ENCODE results near the gene LRRC59. TPM values are rescaled to one million over a fixed set of nuclear protein-coding genes. Genes with fewer than 3 reads are reported as not detected.
A peak's percentile ranks its signal among the peaks of the same experiment; 100 is the strongest.

Gene LRRC59
- total RNA-seq, 4 donors from 2014 or later, result 57.0 to 89.1 (median 73.2) TPM

DNA sequence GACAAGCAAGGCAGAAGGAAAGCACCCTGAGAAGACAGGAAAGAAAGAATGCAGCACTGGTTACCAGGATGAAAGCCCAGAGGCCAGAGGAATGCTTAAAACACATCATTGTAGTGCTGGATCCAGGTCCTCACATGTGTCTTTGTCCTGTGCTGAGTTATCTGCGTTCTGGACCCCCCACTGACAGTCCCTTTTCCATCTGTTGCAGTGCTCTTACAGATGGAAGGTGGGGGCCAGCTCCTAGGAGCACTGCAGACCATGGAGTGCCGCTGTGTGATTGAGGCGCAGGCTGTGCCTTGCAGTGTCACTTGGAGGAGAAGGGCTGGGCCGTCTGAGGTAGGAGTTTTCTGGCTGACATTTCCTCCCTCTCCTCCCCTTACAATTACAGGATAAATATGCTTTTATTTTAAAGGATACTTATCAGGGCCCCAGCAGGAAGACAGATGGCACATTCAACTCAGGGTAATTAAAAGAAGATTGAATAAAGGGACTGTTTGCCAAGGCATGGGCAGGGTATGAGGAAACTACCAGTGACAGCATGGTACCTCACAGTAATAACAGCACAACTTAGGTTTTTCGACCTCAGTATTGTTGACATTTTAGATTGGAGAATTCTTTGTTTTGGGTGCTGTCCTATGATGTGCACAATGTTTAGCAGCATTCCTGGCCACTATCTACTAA, 21.3 kb downstream of the LRRC59 start:
- no peak overlapping the region for H3K27ac ChIP-seq
- TF ChIP-seq POLR2A (IDR thresholded peaks at IDR 0.05), result no peak
- TF ChIP-seq, protein P1, sequence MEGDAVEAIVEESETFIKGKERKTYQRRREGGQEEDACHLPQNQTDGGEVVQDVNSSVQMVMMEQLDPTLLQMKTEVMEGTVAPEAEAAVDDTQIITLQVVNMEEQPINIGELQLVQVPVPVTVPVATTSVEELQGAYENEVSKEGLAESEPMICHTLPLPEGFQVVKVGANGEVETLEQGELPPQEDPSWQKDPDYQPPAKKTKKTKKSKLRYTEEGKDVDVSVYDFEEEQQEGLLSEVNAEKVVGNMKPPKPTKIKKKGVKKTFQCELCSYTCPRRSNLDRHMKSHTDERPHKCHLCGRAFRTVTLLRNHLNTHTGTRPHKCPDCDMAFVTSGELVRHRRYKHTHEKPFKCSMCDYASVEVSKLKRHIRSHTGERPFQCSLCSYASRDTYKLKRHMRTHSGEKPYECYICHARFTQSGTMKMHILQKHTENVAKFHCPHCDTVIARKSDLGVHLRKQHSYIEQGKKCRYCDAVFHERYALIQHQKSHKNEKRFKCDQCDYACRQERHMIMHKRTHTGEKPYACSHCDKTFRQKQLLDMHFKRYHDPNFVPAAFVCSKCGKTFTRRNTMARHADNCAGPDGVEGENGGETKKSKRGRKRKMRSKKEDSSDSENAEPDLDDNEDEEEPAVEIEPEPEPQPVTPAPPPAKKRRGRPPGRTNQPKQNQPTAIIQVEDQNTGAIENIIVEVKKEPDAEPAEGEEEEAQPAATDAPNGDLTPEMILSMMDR (IDR thresholded peaks at IDR 0.05), result no peak
- H3K9me3 ChIP-seq, result no peaks in the 10 kb centered on the region
- no peak overlapping the region for H3K4me3 ChIP-seq
- DNase-seq, result no peak
- no peaks in the 10 kb centered on the region for H3K36me3 ChIP-seq
- H3K4me1 ChIP-seq, result peaks cover 0 to 20% (median 5%) of the 10 kb centered on the region in 4 donors
- no peaks in the 10 kb centered on the region for H3K27me3 ChIP-seq

GRCh38 chr17:50373705-50374104, 23.6 kb downstream of the LRRC59 start:
- Histone ChIP-seq H3K9me3 (no peaks in the 10 kb centered on the region), H3K27ac (no peak overlapping the region), H3K27me3 (no peaks in the 10 kb centered on the region), H3K4me3 (no peak overlapping the region), H3K36me3 (peaks cover 0 to 20% (median 0%) of the 10 kb centered on the region in 3 donors), H3K4me1 (peaks cover 0 to 21% (median 5%) of the 10 kb centered on the region in 4 donors)
- no peak for TF ChIP-seq POLR2A (IDR thresholded peaks at IDR 0.05)
- TF ChIP-seq, protein P1 (IDR thresholded peaks at IDR 0.05), result no peak
- no peak for DNase-seq

DNA sequence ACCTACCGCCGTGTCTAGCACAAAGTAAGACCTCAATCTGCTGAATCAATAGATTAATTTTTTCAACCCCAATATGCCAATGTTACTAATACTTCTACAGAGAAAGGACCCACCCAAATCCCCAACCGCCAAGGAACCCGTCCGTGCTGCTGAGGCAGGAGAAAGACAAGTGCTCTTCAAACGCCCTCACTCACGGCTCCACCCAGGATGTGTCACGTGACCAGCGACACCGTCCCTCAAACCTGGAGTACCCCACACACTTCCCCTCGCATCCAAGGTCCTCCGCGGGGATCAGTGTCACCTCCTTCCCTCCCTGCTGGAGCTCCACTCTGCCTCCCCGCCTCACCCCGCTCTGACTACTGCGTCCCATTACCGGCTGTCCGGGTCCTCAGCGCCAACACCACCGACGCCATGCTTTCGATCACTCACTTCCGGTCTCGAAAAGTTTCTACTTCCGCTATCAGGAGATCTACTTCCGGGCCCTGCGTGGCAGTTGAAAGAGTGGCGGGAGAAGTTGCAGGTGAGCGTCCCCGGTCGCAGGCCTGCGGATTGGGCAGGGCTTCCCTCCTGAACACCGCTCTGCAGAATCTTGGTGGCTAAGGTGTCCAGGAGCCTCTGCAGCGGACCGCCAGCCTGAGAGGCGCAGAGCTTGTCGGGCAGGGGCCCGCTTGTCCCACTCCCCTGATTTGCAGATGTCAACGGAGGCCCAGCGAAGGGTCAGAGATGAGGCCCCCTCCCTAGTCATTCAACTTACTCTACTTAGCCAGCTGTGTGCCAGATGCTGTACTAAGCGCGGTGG, 24.4 kb downstream of the LRRC59 start, which contains the start of the genes EME1 and MRPL27:
TSS of gene EME1 (plus strand) at position 472 of the 799 bp plus-strand sequence. CDS start 1,980 bp downstream, outside the sequence.
TSS of gene MRPL27 (minus strand) at position 427 of the 799 bp plus-strand sequence. CDS start at position 413, 14 bp downstream.
- peaks cover 0 to 27% (median 0%) of the 10 kb centered on the region in 3 donors for H3K36me3 ChIP-seq
- peak within 1 kb of the TSS; percentile 93 to 97 (median 94) for H3K27ac ChIP-seq
- H3K9me3 ChIP-seq, result no peaks in the 10 kb centered on the region
- peak; percentile 25 to 57 for TF ChIP-seq POLR2A (IDR thresholded peaks at IDR 0.05)
- TF ChIP-seq, protein P1 (IDR thresholded peaks at IDR 0.05), result peak in 1 of 6 experiments; percentile 2
- H3K4me3 ChIP-seq, result peak within 1 kb of the TSS; percentile 75 to 91 (median 84)
- peaks cover 0 to 21% (median 5%) of the 10 kb centered on the region in 4 donors for H3K4me1 ChIP-seq
- no peaks in the 10 kb centered on the region for H3K27me3 ChIP-seq
- peak; percentile 90 to 95 (median 94) for DNase-seq

DNA sequence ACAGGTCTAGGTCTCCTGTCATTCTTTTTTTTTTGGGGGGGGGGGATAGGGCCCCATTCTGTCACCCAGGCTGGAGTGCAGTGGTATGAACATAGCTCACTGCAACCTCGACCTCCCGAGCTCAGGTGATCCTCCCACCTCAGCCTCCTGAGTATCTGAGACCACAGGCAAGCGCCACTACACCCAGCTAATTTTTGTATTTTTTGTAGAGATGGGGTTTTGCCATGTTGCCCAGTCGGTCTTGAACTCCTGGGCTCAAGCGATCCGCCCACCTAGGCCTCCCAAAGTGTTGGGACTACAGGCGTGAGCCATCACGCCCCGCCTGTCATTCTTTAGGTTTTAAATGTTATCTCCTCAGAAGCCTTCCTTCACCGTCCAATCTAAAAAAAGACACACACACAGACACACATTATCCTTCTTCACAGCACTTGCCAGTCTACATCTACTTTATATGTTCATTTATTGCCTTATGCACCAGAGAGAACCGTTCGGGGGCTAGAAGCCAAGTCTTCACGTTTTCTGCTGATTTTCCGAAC, 25.0 kb downstream of the LRRC59 start:
- Histone ChIP-seq H3K36me3 (peaks cover 0 to 34% (median 0%) of the 10 kb centered on the region in 3 donors), H3K27ac (peak overlapping the region; percentile 93 to 97 (median 94)), H3K4me3 (peak overlapping the region; percentile 75 to 91 (median 84)), H3K4me1 (peaks cover 0 to 21% (median 5%) of the 10 kb centered on the region in 4 donors), H3K9me3 (no peaks in the 10 kb centered on the region), H3K27me3 (no peaks in the 10 kb centered on the region)
- TF ChIP-seq, protein P1 (IDR thresholded peaks at IDR 0.05), result no peak
- no peak for TF ChIP-seq POLR2A (IDR thresholded peaks at IDR 0.05)
- no peak for DNase-seq

- Histone ChIP-seq H3K36me3 (peaks cover 0 to 42% (median 0%) of the 10 kb centered on the region in 3 donors), H3K9me3 (no peaks in the 10 kb centered on the region), H3K27ac (no peak overlapping the region), H3K4me1 (peaks cover 0 to 21% (median 5%) of the 10 kb centered on the region in 4 donors), H3K27me3 (no peaks in the 10 kb centered on the region), H3K4me3 (peak overlapping the region in 1 of 4 donors; percentile 82)
- TF ChIP-seq, protein P1 (IDR thresholded peaks at IDR 0.05), result no peak
- no peak for TF ChIP-seq POLR2A (IDR thresholded peaks at IDR 0.05)
- no peak for DNase-seq
Measured at GRCh38 chr17:50371526-50371925, 25.8 kb downstream of the LRRC59 start.
